H9 (cell line): ENCODE measurements around the gene GFOD2. TPM values are rescaled to one million over a fixed set of nuclear protein-coding genes. Genes with fewer than 3 reads are reported as not detected.

ENCODE experiments used
- DNase-seq: peaks from one replicate; pipeline ENCODE4 v3.0.0-alpha.2; 2017
- H2AFZ ChIP-seq: one replicate; pipeline ENCODE4 v1.6.1; 2013; ENCODE audit warnings: mild to moderate bottlenecking, low read length, control low read depth, moderate library complexity
- H2AK5ac ChIP-seq: 2 replicates; pipeline ENCODE4 v1.6.1; 2013; ENCODE audit warnings: low read length, control low read depth, mixed read lengths; ENCODE audit not compliant: insufficient read length
- H2BK120ac ChIP-seq: one replicate; pipeline ENCODE4 v1.6.1; 2013; ENCODE audit warnings: low read depth, mild to moderate bottlenecking, low read length, control low read depth, inconsistent platforms; ENCODE audit not compliant: poor library complexity, severe bottlenecking
- H2BK12ac ChIP-seq: 2 replicates; pipeline ENCODE4 v1.6.1; 2013; ENCODE audit warnings: low read length, control low read depth, mixed read lengths, low read depth; ENCODE audit not compliant: insufficient read length
- H2BK15ac ChIP-seq: 2 replicates; pipeline ENCODE4 v1.6.1; 2013; ENCODE audit warnings: low read depth, low read length, control low read depth
- H2BK20ac ChIP-seq: one replicate; pipeline ENCODE4 v1.6.1; 2013; ENCODE audit warnings: low read depth, mild to moderate bottlenecking, low read length, control low read depth, inconsistent platforms; ENCODE audit not compliant: poor library complexity, severe bottlenecking
- H2BK5ac ChIP-seq: 2 replicates; pipeline ENCODE4 v1.6.1; 2013; ENCODE audit warnings: low read length, control low read depth, mixed read lengths; ENCODE audit not compliant: insufficient read length
- H3K14ac ChIP-seq: 2 replicates; pipeline ENCODE4 v1.6.1; 2013; ENCODE audit warnings: low read length, control low read depth; ENCODE audit not compliant: insufficient read depth
- H3K18ac ChIP-seq: 2 replicates; pipeline ENCODE4 v1.6.1; 2013; ENCODE audit warnings: low read depth, mild to moderate bottlenecking, mixed read lengths, low read length, control low read depth; ENCODE audit not compliant: insufficient read length
- H3K23ac ChIP-seq: 2 replicates; pipeline ENCODE4 v1.6.1; 2013; ENCODE audit warnings: low read length, control low read depth, mixed read lengths, low read depth; ENCODE audit not compliant: insufficient read length
- H3K23me2 ChIP-seq: 2 replicates; pipeline ENCODE4 v1.6.1; 2013; ENCODE audit warnings: low read depth, mild to moderate bottlenecking, mixed read lengths, low read length, control low read depth; ENCODE audit not compliant: insufficient read length, poor library complexity, severe bottlenecking
- H3K27ac ChIP-seq: 2 replicates; pipeline ENCODE4 v1.5.1; 2013; ENCODE audit warnings: low read length, control low read depth, mixed read lengths, low read depth; ENCODE audit not compliant: insufficient read length
- H3K27me3 ChIP-seq: 2 replicates; pipeline ENCODE4 v1.6.1; 2013; ENCODE audit warnings: low read length, control low read depth, inconsistent platforms; ENCODE audit not compliant: insufficient read depth
- H3K4ac ChIP-seq: 2 replicates; pipeline ENCODE4 v1.6.1; 2013; ENCODE audit warnings: low read depth, mild to moderate bottlenecking, control low read depth, inconsistent platforms, low read length, moderate library complexity
- H3K4me1 ChIP-seq: 2 replicates; pipeline ENCODE4 v1.6.1; 2013; ENCODE audit warnings: low read length, control low read depth, inconsistent platforms; ENCODE audit not compliant: insufficient read depth
- H3K4me2 ChIP-seq: 2 replicates; pipeline ENCODE4 v1.6.1; 2013; ENCODE audit warnings: low read length, control low read depth, mixed read lengths; ENCODE audit not compliant: insufficient read length, insufficient read depth
- H3K56ac ChIP-seq: 2 replicates; pipeline ENCODE4 v1.6.1; 2013; ENCODE audit warnings: low read depth, mild to moderate bottlenecking, mixed read lengths, low read length, control low read depth; ENCODE audit not compliant: insufficient read length
- H3K79me1 ChIP-seq: 2 replicates; pipeline ENCODE4 v1.6.1; 2013; ENCODE audit warnings: low read depth, mild to moderate bottlenecking, moderate library complexity, low read length, control low read depth, inconsistent platforms; ENCODE audit not compliant: insufficient read depth, poor library complexity, severe bottlenecking
- H3K79me2 ChIP-seq: 2 replicates; pipeline ENCODE4 v1.6.1; 2013; ENCODE audit warnings: low read length, control low read depth, inconsistent platforms; ENCODE audit not compliant: insufficient read depth
- H3K9ac ChIP-seq: 2 replicates; pipeline ENCODE4 v1.6.1; 2013; ENCODE audit warnings: low read length, control low read depth, mixed read lengths; ENCODE audit not compliant: insufficient read length; ENCODE audit errors: extremely low read depth
- H3K9me3 ChIP-seq: one replicate; pipeline ENCODE4 v1.6.1; 2013; ENCODE audit warnings: low read depth, low read length, inconsistent platforms; ENCODE audit not compliant: control insufficient read depth
- H3T11ph ChIP-seq: one replicate; pipeline ENCODE4 v1.6.1; 2013; ENCODE audit warnings: mild to moderate bottlenecking, low read length, control low read depth, inconsistent platforms
- H4K20me1 ChIP-seq: one replicate; pipeline ENCODE4 v1.6.1; 2013; ENCODE audit not compliant: control insufficient read depth, insufficient read length, insufficient read depth
- H4K5ac ChIP-seq: 2 replicates; pipeline ENCODE4 v1.6.1; 2013; ENCODE audit warnings: low read depth, mild to moderate bottlenecking, mixed read lengths, low read length, control low read depth; ENCODE audit not compliant: insufficient read length
- H4K8ac ChIP-seq: replicated peaks from 2 replicates; pipeline ENCODE4 v1.6.1; 2013; ENCODE audit warnings: low read length, control low read depth, mixed read lengths, low read depth; ENCODE audit not compliant: insufficient read length
- H4K91ac ChIP-seq: 2 replicates; pipeline ENCODE4 v1.6.1; 2013; ENCODE audit warnings: low read depth, mild to moderate bottlenecking, moderate library complexity, mixed read lengths, low read length, control low read depth; ENCODE audit not compliant: insufficient read length
- H3K27ac Mint-ChIP-seq, 3 experiments: 2 replicates in 2 of 3; 3 replicates in 1 of 3; pipeline ENCODE4 v1.8.0; 2020 to 2021; ENCODE audit warnings: mixed read lengths in 3 of 3, mild to moderate bottlenecking in 1 of 3, moderate library complexity in 1 of 3
- H3K27me3 Mint-ChIP-seq: 2 replicates; pipeline ENCODE4 v1.8.0; 2021; ENCODE audit warnings: low read depth, mild to moderate bottlenecking, moderate library complexity, mixed read lengths
- H3K36me3 Mint-ChIP-seq, 3 experiments: 2 replicates in 2 of 3; 3 replicates in 1 of 3; pipeline ENCODE4 v1.8.0; 2020 to 2021; ENCODE audit warnings: low read depth in 3 of 3, mixed read lengths in 3 of 3; ENCODE audit not compliant: insufficient read depth in 1 of 3
- H3K4me1 Mint-ChIP-seq, 2 experiments: 2 replicates each; pipeline ENCODE4 v1.8.0; 2020; ENCODE audit warnings: mixed read lengths in 2 of 2
- H3K4me3 Mint-ChIP-seq, 2 experiments: 2 replicates in 1 of 2; 3 replicates in 1 of 2; pipeline ENCODE4 v1.8.0; 2020 to 2021; ENCODE audit warnings: mild to moderate bottlenecking in 2 of 2, mixed read lengths in 2 of 2, moderate library complexity in 1 of 2
- H3K9me3 Mint-ChIP-seq, 2 experiments: 2 replicates in 1 of 2; 3 replicates in 1 of 2; pipeline ENCODE4 v1.8.0; 2020; ENCODE audit warnings: mild to moderate bottlenecking in 2 of 2, mixed read lengths in 2 of 2, moderate library complexity in 1 of 2
- WGBS: extraction: QIAGEN DNeasy Blood & Tissue Kit; methylation state at CpG from one replicate; pipeline ENCODE4 v1.1.7; 2013; ENCODE audit warnings: missing lambda C conversion rate, low lambda C conversion rate, mixed read lengths; ENCODE audit not compliant: insufficient read length; ENCODE audit errors: extremely low coverage; 5-methylcytosine and 5-hydroxymethylcytosine counted together
- total RNA-seq: library from RNA; stranded (reverse); gene quantifications from 2 replicates; pipeline ENCODE4 v1.2.1, GENCODE V29; 2021
- TF ChIP-seq, protein P1 (sequence below): fragments of 200-600 bp; sonication (generic); conservative IDR thresholded peaks from 3 replicates; pipeline ENCODE4 v1.8.0; 2021; ENCODE audit warnings: antibody characterized with exemption, mild to moderate bottlenecking

Gene GFOD2
- total RNA-seq, 1 experiment from 2014 or later, result 21.8 TPM

GRCh38 chr16:67666032-67666551, 53.0 kb downstream of the GFOD2 start:
- Histone ChIP-seq H4K91ac (no peak overlapping the region), H3K56ac (no peak overlapping the region), H3K9me3 (no peaks in the 10 kb centered on the region), H4K5ac (no peak overlapping the region), H2BK12ac (no peak overlapping the region), H3K4ac (no peak overlapping the region), H3K4me1 (no peaks in the 10 kb centered on the region), H2BK20ac (no peak overlapping the region), H3K18ac (no peak overlapping the region), H3K9ac (no peak overlapping the region), H3K23ac (no peak overlapping the region), H2BK5ac (no peak overlapping the region), H4K20me1 (no peaks in the 10 kb centered on the region), H2AK5ac (no peak overlapping the region), H3K27me3 (no peaks in the 10 kb centered on the region), H2BK120ac (no peak overlapping the region), H2AFZ (no peak overlapping the region), H4K8ac (no peak overlapping the region), H3K23me2 (peaks cover 8% of the 10 kb centered on the region), H3K27ac (no peak overlapping the region), H3K79me1 (no peaks in the 10 kb centered on the region), H3T11ph (no peak overlapping the region), H3K79me2 (no peaks in the 10 kb centered on the region), H2BK15ac (no peak overlapping the region), H3K4me2 (peak overlapping the region; percentile 56), H3K14ac (no peak overlapping the region)
- Mint-ChIP-seq H3K9me3 (no peaks in the 10 kb centered on the region), H3K4me1 (peaks cover 9 to 29% of the 10 kb centered on the region in 2 experiments; a peak in 3 of 4 replicates), H3K27me3 (peaks cover 4% of the 10 kb centered on the region), H3K4me3 (peak overlapping the region; percentile 78 to 80), H3K36me3 (peaks cover 3 to 11% (median 8%) of the 10 kb centered on the region in 3 experiments; a peak in 5 of 7 replicates), H3K27ac (no peak overlapping the region)
- no CpG with 5 or more reads among the region's 46 CpGs for WGBS
- peak; percentile 59 for DNase-seq
- TF ChIP-seq, protein P1, sequence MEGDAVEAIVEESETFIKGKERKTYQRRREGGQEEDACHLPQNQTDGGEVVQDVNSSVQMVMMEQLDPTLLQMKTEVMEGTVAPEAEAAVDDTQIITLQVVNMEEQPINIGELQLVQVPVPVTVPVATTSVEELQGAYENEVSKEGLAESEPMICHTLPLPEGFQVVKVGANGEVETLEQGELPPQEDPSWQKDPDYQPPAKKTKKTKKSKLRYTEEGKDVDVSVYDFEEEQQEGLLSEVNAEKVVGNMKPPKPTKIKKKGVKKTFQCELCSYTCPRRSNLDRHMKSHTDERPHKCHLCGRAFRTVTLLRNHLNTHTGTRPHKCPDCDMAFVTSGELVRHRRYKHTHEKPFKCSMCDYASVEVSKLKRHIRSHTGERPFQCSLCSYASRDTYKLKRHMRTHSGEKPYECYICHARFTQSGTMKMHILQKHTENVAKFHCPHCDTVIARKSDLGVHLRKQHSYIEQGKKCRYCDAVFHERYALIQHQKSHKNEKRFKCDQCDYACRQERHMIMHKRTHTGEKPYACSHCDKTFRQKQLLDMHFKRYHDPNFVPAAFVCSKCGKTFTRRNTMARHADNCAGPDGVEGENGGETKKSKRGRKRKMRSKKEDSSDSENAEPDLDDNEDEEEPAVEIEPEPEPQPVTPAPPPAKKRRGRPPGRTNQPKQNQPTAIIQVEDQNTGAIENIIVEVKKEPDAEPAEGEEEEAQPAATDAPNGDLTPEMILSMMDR, result no peak
